Astrocyte (in vitro differentiated cells and primary cell): ENCODE results near the gene RPP30. TPM values are rescaled to one million over a fixed set of nuclear protein-coding genes. Genes with fewer than 3 reads are reported as not detected.

Experiments used
- DNase-seq: peaks from one replicate; pipeline ENCODE4 v3.0.0-alpha.2; 2010; ENCODE audit warnings: low read depth
- FAIRE-seq: peaks from 2 replicates; lab custom pipeline; 2011; peaks lifted over from hg19 to GRCh38; lab: Jason Lieb, UNC
- H2AFZ ChIP-seq: 2 replicates; pipeline ENCODE4 v1.6.0; 2012; ENCODE audit warnings: low read depth, low read length, inconsistent platforms
- H3K27ac ChIP-seq: 2 replicates; pipeline ENCODE4 v1.5.1; 2011; ENCODE audit warnings: low read depth, low read length, inconsistent platforms
- H3K27me3 ChIP-seq: 2 replicates; pipeline ENCODE4 v1.6.0; 2011; ENCODE audit warnings: low read length, inconsistent platforms; ENCODE audit not compliant: insufficient read depth
- H3K36me3 ChIP-seq: 2 replicates; pipeline ENCODE4 v1.5.1; 2011; ENCODE audit warnings: low read length, inconsistent platforms; ENCODE audit not compliant: insufficient read depth
- H3K4me1 ChIP-seq: 2 replicates; pipeline ENCODE4 v1.5.1; 2011; ENCODE audit warnings: low read length, inconsistent platforms; ENCODE audit not compliant: insufficient read depth
- H3K4me2 ChIP-seq: 2 replicates; pipeline ENCODE4 v1.6.0; 2012; ENCODE audit warnings: low read length, inconsistent platforms
- H3K4me3 ChIP-seq: 2 replicates; pipeline ENCODE4 v1.5.1; 2011; ENCODE audit warnings: low read depth, mild to moderate bottlenecking, low read length, inconsistent platforms; ENCODE audit not compliant: insufficient read depth
- H3K79me2 ChIP-seq: 2 replicates; pipeline ENCODE4 v1.6.0; 2012; ENCODE audit warnings: mild to moderate bottlenecking, low read length, inconsistent platforms; ENCODE audit not compliant: insufficient read depth
- H3K9ac ChIP-seq: 2 replicates; pipeline ENCODE4 v1.6.0; 2012; ENCODE audit warnings: mild to moderate bottlenecking, low read length, inconsistent platforms
- H3K9me3 ChIP-seq: 2 replicates; pipeline ENCODE4 v1.5.1; 2012; ENCODE audit warnings: low read depth, mild to moderate bottlenecking, low read length, inconsistent platforms; ENCODE audit not compliant: insufficient read depth
- H4K20me1 ChIP-seq: 2 replicates; pipeline ENCODE4 v1.6.0; 2012; ENCODE audit warnings: low read length, inconsistent platforms; ENCODE audit not compliant: insufficient read depth
- H3K27ac Mint-ChIP-seq: one replicate; pipeline ENCODE4 v1.8.0; 2021; ENCODE audit warnings: mild to moderate bottlenecking, mixed read lengths; ENCODE audit not compliant: unreplicated experiment
- H3K27me3 Mint-ChIP-seq: one replicate; pipeline ENCODE4 v1.8.0; 2021; ENCODE audit warnings: low read depth, mixed read lengths; ENCODE audit not compliant: unreplicated experiment
- H3K36me3 Mint-ChIP-seq: one replicate; pipeline ENCODE4 v1.8.0; 2021; ENCODE audit warnings: low read depth, mixed read lengths; ENCODE audit not compliant: unreplicated experiment
- H3K4me1 Mint-ChIP-seq: one replicate; pipeline ENCODE4 v1.8.0; 2021; ENCODE audit warnings: low read depth, mixed read lengths; ENCODE audit not compliant: unreplicated experiment
- H3K4me3 Mint-ChIP-seq: one replicate; pipeline ENCODE4 v1.8.0; 2021; ENCODE audit warnings: mild to moderate bottlenecking, moderate library complexity, mixed read lengths; ENCODE audit not compliant: unreplicated experiment
- H3K9me3 Mint-ChIP-seq: one replicate; pipeline ENCODE4 v1.8.0; 2021; ENCODE audit warnings: mild to moderate bottlenecking, mixed read lengths; ENCODE audit not compliant: unreplicated experiment
- EZH2 ChIP-seq: IDR thresholded peaks from 2 replicates; pipeline ENCODE4 v1.6.1; 2012; ENCODE audit warnings: mild to moderate bottlenecking, low read length, inconsistent platforms; ENCODE audit not compliant: insufficient read depth
- total RNA-seq: library from RNA; stranded (reverse); gene quantifications from 2 replicates; pipeline ENCODE4 v1.2.1, GENCODE V29; 2021
- TF ChIP-seq, protein P1 (sequence below): IDR thresholded peaks from 2 replicates; pipeline ENCODE4 v1.5.1; 2011; ENCODE audit warnings: low read depth, mild to moderate bottlenecking, inconsistent platforms, low read length, moderate library complexity; ENCODE audit not compliant: insufficient read depth

Gene RPP30
- total RNA-seq, 1 donor from 2014 or later = 32.0 TPM

DNA sequence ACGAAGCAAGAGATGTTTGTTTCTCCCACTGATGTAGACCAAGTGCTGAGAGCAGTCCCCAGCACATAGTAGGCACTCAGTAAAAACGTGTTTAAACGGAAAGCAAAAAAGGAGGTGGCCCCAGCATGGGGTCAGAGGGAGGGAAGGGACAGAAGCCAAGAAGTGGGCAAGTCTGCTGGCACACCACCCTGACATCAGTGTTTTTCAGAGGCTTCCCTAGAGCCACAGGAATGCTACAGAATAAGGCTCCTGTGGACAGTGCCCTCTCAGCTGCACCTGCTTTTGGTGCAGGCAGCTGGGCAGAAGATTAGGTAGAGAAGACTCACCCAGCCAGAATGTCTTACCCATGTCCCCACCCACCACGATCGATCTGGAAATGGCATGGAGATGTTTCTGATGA is 57.4 kb downstream of the RPP30 start:
- no peak for FAIRE-seq
- peaks cover 56% of the 10 kb centered on the region for H3K4me1 Mint-ChIP-seq
- H3K4me2 ChIP-seq = no peak overlapping the region

GRCh38 chr10:90930070-90930837 is 58.5 kb downstream of the RPP30 start:
- peak; percentile 34 for FAIRE-seq
- no peak for TF ChIP-seq EZH2
- TF ChIP-seq, protein P1, sequence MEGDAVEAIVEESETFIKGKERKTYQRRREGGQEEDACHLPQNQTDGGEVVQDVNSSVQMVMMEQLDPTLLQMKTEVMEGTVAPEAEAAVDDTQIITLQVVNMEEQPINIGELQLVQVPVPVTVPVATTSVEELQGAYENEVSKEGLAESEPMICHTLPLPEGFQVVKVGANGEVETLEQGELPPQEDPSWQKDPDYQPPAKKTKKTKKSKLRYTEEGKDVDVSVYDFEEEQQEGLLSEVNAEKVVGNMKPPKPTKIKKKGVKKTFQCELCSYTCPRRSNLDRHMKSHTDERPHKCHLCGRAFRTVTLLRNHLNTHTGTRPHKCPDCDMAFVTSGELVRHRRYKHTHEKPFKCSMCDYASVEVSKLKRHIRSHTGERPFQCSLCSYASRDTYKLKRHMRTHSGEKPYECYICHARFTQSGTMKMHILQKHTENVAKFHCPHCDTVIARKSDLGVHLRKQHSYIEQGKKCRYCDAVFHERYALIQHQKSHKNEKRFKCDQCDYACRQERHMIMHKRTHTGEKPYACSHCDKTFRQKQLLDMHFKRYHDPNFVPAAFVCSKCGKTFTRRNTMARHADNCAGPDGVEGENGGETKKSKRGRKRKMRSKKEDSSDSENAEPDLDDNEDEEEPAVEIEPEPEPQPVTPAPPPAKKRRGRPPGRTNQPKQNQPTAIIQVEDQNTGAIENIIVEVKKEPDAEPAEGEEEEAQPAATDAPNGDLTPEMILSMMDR = no peak
- H3K9me3 ChIP-seq = no peaks in the 10 kb centered on the region
- H3K27ac Mint-ChIP-seq = peak overlapping the region; percentile 97
- H3K4me3 ChIP-seq = peak overlapping the region; percentile 27
- no peaks in the 10 kb centered on the region for H3K9me3 Mint-ChIP-seq
- H3K27ac ChIP-seq = peak overlapping the region; percentile 81
- no peaks in the 10 kb centered on the region for H3K27me3 ChIP-seq
- no peak overlapping the region for H2AFZ ChIP-seq
- peak overlapping the region; percentile 71 for H3K4me2 ChIP-seq
- no peaks in the 10 kb centered on the region for H4K20me1 ChIP-seq
- H3K4me1 Mint-ChIP-seq = peaks cover 66% of the 10 kb centered on the region
- no peaks in the 10 kb centered on the region for H3K36me3 Mint-ChIP-seq
- peaks cover 29% of the 10 kb centered on the region for H3K4me1 ChIP-seq
- no peaks in the 10 kb centered on the region for H3K27me3 Mint-ChIP-seq
- no peaks in the 10 kb centered on the region for H3K36me3 ChIP-seq
- no peaks in the 10 kb centered on the region for H3K79me2 ChIP-seq
- peak; percentile 87 for DNase-seq
- H3K9ac ChIP-seq = peak overlapping the region; percentile 66
- H3K4me3 Mint-ChIP-seq = peak overlapping the region; percentile 66

More for the DNA sequence above, 57.4 kb downstream of the RPP30 start:
- no peak overlapping the region for H3K4me3 ChIP-seq
- no peaks in the 10 kb centered on the region for H3K27me3 Mint-ChIP-seq
- no peaks in the 10 kb centered on the region for H3K36me3 ChIP-seq
- H3K4me1 ChIP-seq = peaks cover 29% of the 10 kb centered on the region
- no peaks in the 10 kb centered on the region for H3K36me3 Mint-ChIP-seq
- no peak for DNase-seq
- no peaks in the 10 kb centered on the region for H3K9me3 Mint-ChIP-seq
- H3K4me3 Mint-ChIP-seq = no peak overlapping the region
- H3K27ac Mint-ChIP-seq = peak overlapping the region; percentile 97
- no peaks in the 10 kb centered on the region for H4K20me1 ChIP-seq
- H3K27ac ChIP-seq = peak overlapping the region; percentile 9
- no peaks in the 10 kb centered on the region for H3K27me3 ChIP-seq
- H2AFZ ChIP-seq = no peak overlapping the region
- no peaks in the 10 kb centered on the region for H3K9me3 ChIP-seq
- TF ChIP-seq, protein P1 = no peak
- TF ChIP-seq EZH2 = no peak
- no peaks in the 10 kb centered on the region for H3K79me2 ChIP-seq
- no peak overlapping the region for H3K9ac ChIP-seq
